Loucy (cell line): ENCODE measurements around the gene RUNX2.

Experiments used
- H2AFZ ChIP-seq: fragments of 200-600 bp; sonication (generic); 2 replicates; pipeline ENCODE4 v1.6.0; 2016; ENCODE audit warnings: antibody characterized with exemption, mild to moderate bottlenecking, low read length, moderate library complexity
- H3F3A ChIP-seq: fragments of 200-600 bp; 2 replicates; pipeline ENCODE4 v1.6.0; 2016; ENCODE audit warnings: antibody characterized with exemption, low read depth, mild to moderate bottlenecking
- H3K27me3 ChIP-seq: fragments of 200-600 bp; sonication (generic); 2 replicates; pipeline ENCODE4 v1.6.1; 2014; ENCODE audit warnings: low read length, mild to moderate bottlenecking; ENCODE audit not compliant: insufficient read depth, poor library complexity, severe bottlenecking
- H3K36me3 ChIP-seq: fragments of 200-600 bp; sonication (generic); 2 replicates; pipeline ENCODE4 v1.6.1; 2016; ENCODE audit warnings: low read length; ENCODE audit not compliant: insufficient read depth
- H3K4me1 ChIP-seq: fragments of 200-600 bp; sonication (generic); 2 replicates; pipeline ENCODE4 v1.5.1; 2014; ENCODE audit warnings: low read length, mild to moderate bottlenecking; ENCODE audit not compliant: insufficient read depth, poor library complexity, severe bottlenecking
- H3K4me2 ChIP-seq: fragments of 200-600 bp; sonication (generic); 2 replicates; pipeline ENCODE4 v1.6.0; 2014; ENCODE audit warnings: antibody characterized with exemption, low read length, low read depth, mild to moderate bottlenecking; ENCODE audit not compliant: poor library complexity, severe bottlenecking
- H3K4me3 ChIP-seq: fragments of 200-600 bp; sonication (generic); 2 replicates; pipeline ENCODE4 v1.5.1; 2014; ENCODE audit warnings: low read length, mild to moderate bottlenecking, mixed read lengths; ENCODE audit not compliant: poor library complexity, severe bottlenecking
- H3K79me2 ChIP-seq: fragments of 200-600 bp; sonication (generic); 2 replicates; pipeline ENCODE4 v1.6.1; 2014; ENCODE audit warnings: low read length; ENCODE audit not compliant: insufficient read depth
- H3K9ac ChIP-seq: fragments of 200-600 bp; sonication (generic); 2 replicates; pipeline ENCODE4 v1.6.0; 2014; ENCODE audit warnings: mild to moderate bottlenecking, low read depth, low read length, moderate library complexity; ENCODE audit not compliant: poor library complexity, severe bottlenecking
- H3K9me2 ChIP-seq: fragments of 200-600 bp; sonication (generic); replicated peaks from 2 replicates; pipeline ENCODE4 v1.6.1; 2016; ENCODE audit warnings: low read depth, low read length, mixed read lengths
- H3K9me3 ChIP-seq: fragments of 200-600 bp; sonication (generic); 2 replicates; pipeline ENCODE4 v1.6.1; 2014; ENCODE audit warnings: mild to moderate bottlenecking, antibody characterized with exemption, low read length, low read depth; ENCODE audit not compliant: insufficient read depth
- H4K20me1 ChIP-seq: fragments of 200-600 bp; sonication (generic); 2 replicates; pipeline ENCODE4 v1.6.0; 2014; ENCODE audit warnings: antibody characterized with exemption, low read length, mild to moderate bottlenecking; ENCODE audit not compliant: insufficient read depth, poor library complexity, severe bottlenecking
- EZH2phosphoT487 ChIP-seq: fragments of 200-600 bp; IDR thresholded peaks from 2 replicates; pipeline ENCODE4 v1.6.1; 2018; ENCODE audit warnings: antibody characterized with exemption, mild to moderate bottlenecking, moderate library complexity, borderline replicate concordance
- TF ChIP-seq, protein P1 (sequence below): fragments of 200-600 bp; sonication (generic); conservative IDR thresholded peaks from 2 replicates; pipeline ENCODE4 v1.5.1; 2014; ENCODE audit warnings: mild to moderate bottlenecking, antibody characterized with exemption, low read length

The RUNX2 gene

DNA sequence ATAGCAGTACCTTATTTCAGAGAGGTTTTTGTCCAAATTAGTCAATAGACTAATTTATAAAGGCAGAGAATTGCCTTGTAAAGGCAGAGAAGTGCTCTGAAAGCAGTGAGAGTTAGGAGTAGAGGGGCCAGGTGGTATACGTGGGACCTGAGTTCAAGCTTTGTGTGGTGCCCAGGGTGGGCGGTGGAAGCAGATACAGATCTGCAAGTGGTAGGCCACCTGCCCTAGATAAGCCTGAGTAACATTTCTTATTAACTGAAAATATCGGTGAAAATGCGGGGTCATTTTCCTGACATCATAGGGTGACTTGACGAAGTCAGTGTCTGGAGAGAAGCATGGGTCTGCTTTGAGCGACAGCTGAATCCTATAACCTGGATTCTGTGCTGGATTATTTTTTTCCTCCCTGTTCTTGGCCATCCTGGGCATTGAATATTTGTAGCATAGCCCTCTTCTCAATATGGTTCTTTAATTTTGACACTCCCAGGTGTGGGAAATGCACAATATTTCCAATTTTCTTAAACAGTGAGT, 111.8 kb downstream of the RUNX2 start:
- peaks cover 89% of the 10 kb centered on the region for H3K4me1 ChIP-seq
- no peak for TF ChIP-seq EZH2phosphoT487
- TF ChIP-seq, protein P1, sequence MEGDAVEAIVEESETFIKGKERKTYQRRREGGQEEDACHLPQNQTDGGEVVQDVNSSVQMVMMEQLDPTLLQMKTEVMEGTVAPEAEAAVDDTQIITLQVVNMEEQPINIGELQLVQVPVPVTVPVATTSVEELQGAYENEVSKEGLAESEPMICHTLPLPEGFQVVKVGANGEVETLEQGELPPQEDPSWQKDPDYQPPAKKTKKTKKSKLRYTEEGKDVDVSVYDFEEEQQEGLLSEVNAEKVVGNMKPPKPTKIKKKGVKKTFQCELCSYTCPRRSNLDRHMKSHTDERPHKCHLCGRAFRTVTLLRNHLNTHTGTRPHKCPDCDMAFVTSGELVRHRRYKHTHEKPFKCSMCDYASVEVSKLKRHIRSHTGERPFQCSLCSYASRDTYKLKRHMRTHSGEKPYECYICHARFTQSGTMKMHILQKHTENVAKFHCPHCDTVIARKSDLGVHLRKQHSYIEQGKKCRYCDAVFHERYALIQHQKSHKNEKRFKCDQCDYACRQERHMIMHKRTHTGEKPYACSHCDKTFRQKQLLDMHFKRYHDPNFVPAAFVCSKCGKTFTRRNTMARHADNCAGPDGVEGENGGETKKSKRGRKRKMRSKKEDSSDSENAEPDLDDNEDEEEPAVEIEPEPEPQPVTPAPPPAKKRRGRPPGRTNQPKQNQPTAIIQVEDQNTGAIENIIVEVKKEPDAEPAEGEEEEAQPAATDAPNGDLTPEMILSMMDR, result no peak
- H3K9ac ChIP-seq, result peak overlapping the region; percentile 76
- no peaks in the 10 kb centered on the region for H3K9me3 ChIP-seq
- no peaks in the 10 kb centered on the region for H4K20me1 ChIP-seq
- peaks cover 96% of the 10 kb centered on the region for H3K79me2 ChIP-seq
- peaks cover 22% of the 10 kb centered on the region for H3K36me3 ChIP-seq
- H3K9me2 ChIP-seq, result no peaks in the 10 kb centered on the region
- H3F3A ChIP-seq, result no peaks in the 10 kb centered on the region; the same call in 1 of the 2 replicates
- peak overlapping the region; percentile 79 for H3K4me2 ChIP-seq
- H3K27me3 ChIP-seq, result no peaks in the 10 kb centered on the region
- no peak overlapping the region for H2AFZ ChIP-seq
- H3K4me3 ChIP-seq, result peak overlapping the region; percentile 73

DNA sequence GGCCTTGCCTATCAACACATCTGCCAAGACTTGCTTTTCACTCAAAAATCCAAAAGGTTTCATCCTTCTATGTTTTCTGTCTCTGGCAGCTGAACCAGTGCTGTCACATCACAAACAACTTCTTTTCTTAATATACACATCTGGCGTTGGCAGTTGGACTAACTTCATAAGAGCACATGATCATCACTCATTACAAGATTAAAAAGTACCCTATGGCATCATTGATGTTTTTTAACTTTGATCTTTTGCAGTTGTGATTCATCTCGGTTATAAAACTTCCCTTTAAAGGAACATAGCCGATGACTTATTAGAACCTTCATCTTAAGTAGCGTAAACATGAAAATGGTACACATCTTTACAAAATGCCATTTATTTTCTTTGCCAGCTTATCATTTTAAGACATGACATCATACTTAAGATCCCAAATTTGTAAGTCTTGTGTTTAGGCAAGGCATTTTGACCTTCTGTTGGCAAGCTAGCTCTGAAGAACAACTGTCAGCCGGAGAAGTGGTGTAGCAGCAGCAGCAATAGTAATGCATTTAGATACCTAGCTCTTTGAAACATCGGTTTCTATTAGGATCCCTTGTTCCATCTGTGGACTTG, 113.8 kb downstream of the RUNX2 start:
- peak overlapping the region; percentile 79 for H3K4me2 ChIP-seq
- no peaks in the 10 kb centered on the region for H4K20me1 ChIP-seq
- H3K4me3 ChIP-seq, result peak overlapping the region; percentile 73
- H3K79me2 ChIP-seq, result peaks cover 100% of the 10 kb centered on the region
- TF ChIP-seq, protein P1, result peak; percentile 35; the same call in 1 of the 2 replicates
- no peak for TF ChIP-seq EZH2phosphoT487
- no peak overlapping the region for H3K9ac ChIP-seq
- H3K27me3 ChIP-seq, result no peaks in the 10 kb centered on the region
- no peaks in the 10 kb centered on the region for H3K9me3 ChIP-seq
- H3F3A ChIP-seq, result peaks cover 5% of the 10 kb centered on the region; the same call in 1 of the 2 replicates
- peaks cover 88% of the 10 kb centered on the region for H3K4me1 ChIP-seq
- no peak overlapping the region for H2AFZ ChIP-seq
- no peaks in the 10 kb centered on the region for H3K9me2 ChIP-seq
- H3K36me3 ChIP-seq, result peaks cover 22% of the 10 kb centered on the region

DNA sequence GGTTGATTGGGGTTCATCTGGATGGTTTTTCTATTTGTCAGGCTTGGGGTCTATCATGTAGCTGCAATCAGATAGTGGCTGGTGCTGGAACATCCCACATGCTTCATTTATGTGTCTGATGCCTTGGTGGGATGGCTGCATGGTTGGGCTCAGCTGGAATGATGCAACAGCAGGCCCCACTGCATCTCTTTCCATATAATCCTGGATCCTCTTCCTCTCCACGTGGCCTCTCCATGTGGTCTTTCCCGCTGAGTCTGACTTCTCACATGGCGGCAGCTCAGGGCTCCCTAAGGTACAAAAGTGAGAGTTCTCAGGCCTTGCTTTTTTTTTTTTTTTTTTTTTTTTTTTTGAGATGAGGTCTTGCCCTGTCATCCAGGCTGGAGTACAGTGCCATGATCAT, 114.6 kb downstream of the RUNX2 start:
- H3K36me3 ChIP-seq, result peaks cover 22% of the 10 kb centered on the region
- no peak for TF ChIP-seq EZH2phosphoT487
- peaks cover 100% of the 10 kb centered on the region for H3K79me2 ChIP-seq
- no peaks in the 10 kb centered on the region for H3K9me2 ChIP-seq
- peaks cover 85% of the 10 kb centered on the region for H3K4me1 ChIP-seq
- H4K20me1 ChIP-seq, result no peaks in the 10 kb centered on the region
- H3K27me3 ChIP-seq, result no peaks in the 10 kb centered on the region
- no peak overlapping the region for H3K4me3 ChIP-seq
- H3K9ac ChIP-seq, result no peak overlapping the region
- H3K9me3 ChIP-seq, result no peaks in the 10 kb centered on the region
- H3K4me2 ChIP-seq, result peak overlapping the region; percentile 79
- H2AFZ ChIP-seq, result no peak overlapping the region
- H3F3A ChIP-seq, result peaks cover 5% of the 10 kb centered on the region; the same call in 1 of the 2 replicates

DNA sequence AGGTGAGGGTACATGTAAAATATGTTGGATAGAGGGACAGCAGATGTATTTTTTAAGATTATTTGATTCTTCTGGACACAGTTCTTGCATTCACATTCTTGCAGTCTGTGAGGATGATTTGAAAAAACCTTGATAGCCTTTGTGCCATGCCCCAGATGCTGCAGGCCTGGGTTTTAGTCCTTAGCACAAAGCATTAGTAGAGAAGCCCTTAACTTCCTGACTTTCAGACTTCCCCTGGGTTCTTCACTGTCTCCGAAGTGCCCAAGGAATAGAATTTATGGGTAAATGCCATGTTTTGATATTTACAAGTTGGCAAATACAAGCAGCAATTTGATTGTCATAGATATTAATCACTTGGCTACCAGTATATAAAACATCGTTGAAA, 117.2 kb downstream of the RUNX2 start:
- H3K9me2 ChIP-seq, result no peaks in the 10 kb centered on the region
- H3K4me3 ChIP-seq, result peak overlapping the region; percentile 38
- H3K9me3 ChIP-seq, result no peaks in the 10 kb centered on the region
- H3K9ac ChIP-seq, result peak overlapping the region; percentile 44
- peaks cover 83% of the 10 kb centered on the region for H3K4me1 ChIP-seq
- H3K27me3 ChIP-seq, result no peaks in the 10 kb centered on the region
- peaks cover 7% of the 10 kb centered on the region; the same call in 1 of the 2 replicates for H3F3A ChIP-seq
- H4K20me1 ChIP-seq, result peaks cover 6% of the 10 kb centered on the region
- peaks cover 29% of the 10 kb centered on the region for H3K36me3 ChIP-seq
- H3K79me2 ChIP-seq, result peaks cover 100% of the 10 kb centered on the region
- TF ChIP-seq, protein P1, result no peak
- no peak for TF ChIP-seq EZH2phosphoT487
- no peak overlapping the region for H2AFZ ChIP-seq
- peak overlapping the region; percentile 64 for H3K4me2 ChIP-seq
